Astrocyte (in vitro differentiated cells and primary cell): Measurements from ENCODE around the gene BORA.

ENCODE experiments used
- EZH2 ChIP-seq: IDR thresholded peaks from 2 replicates; pipeline ENCODE4 v1.6.1; 2012; ENCODE audit warnings: mild to moderate bottlenecking, low read length, inconsistent platforms; ENCODE audit not compliant: insufficient read depth
- TF ChIP-seq, protein P1 (sequence below): IDR thresholded peaks from 2 replicates; pipeline ENCODE4 v1.5.1; 2011; ENCODE audit warnings: low read depth, mild to moderate bottlenecking, inconsistent platforms, low read length, moderate library complexity; ENCODE audit not compliant: insufficient read depth

DNA sequence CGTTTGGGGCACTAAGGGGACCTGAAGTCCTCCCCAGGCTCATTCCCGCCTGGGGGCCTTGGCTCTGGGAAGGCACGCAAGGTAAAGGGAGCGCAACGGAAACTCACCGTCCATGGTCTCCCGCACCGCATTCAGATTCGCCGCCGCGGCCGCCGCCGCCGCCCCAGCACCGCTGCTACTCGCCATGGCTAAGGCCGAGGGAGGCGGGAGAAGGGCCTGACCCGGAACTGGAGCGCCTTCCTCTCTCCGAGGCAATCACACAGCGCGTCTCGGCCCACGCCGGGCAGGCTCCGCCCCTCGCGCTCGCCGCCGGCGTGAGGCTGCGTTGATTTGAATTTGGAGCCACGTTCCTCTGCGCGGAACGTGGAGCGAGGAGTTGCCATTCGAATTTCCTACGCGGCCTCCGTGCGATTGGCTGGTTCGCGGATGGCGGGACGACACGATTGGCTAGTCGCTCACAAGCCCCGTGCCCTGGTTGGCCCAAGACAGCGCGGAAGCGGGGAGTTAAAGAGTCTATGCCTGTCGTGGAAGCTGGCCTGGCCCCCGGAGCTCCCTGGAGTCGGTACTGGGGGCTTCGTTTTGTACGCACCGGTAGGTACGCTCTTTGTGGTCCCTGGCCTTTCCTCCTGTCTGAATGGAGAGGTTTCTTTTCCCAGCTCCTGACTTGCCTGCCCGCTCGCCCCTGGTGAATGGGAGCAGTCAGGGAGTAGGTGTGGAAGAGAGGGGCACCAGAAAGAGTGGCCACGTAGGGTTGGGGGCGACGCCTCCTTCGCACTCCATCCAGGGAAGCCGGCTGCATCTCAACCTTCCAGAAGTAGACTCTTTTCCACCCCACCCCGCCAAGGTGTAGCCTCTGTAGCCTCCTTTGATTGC lies at the start of gene BORA, which contains the start of gene MZT1:
- TF ChIP-seq, protein P1, sequence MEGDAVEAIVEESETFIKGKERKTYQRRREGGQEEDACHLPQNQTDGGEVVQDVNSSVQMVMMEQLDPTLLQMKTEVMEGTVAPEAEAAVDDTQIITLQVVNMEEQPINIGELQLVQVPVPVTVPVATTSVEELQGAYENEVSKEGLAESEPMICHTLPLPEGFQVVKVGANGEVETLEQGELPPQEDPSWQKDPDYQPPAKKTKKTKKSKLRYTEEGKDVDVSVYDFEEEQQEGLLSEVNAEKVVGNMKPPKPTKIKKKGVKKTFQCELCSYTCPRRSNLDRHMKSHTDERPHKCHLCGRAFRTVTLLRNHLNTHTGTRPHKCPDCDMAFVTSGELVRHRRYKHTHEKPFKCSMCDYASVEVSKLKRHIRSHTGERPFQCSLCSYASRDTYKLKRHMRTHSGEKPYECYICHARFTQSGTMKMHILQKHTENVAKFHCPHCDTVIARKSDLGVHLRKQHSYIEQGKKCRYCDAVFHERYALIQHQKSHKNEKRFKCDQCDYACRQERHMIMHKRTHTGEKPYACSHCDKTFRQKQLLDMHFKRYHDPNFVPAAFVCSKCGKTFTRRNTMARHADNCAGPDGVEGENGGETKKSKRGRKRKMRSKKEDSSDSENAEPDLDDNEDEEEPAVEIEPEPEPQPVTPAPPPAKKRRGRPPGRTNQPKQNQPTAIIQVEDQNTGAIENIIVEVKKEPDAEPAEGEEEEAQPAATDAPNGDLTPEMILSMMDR, result no peak
- TF ChIP-seq EZH2, result no peak
